ENCODE data around the gene PID1. TPM values are rescaled to one million over a fixed set of nuclear protein-coding genes. Genes with fewer than 3 reads are reported as not detected.

The PID1 gene
- total RNA-seq, 2 donors from 2014 or later, result 66.2 to 109 TPM

- H3K27me3 ChIP-seq (replicated peaks; ENCODE audit: insufficient read depth), result no peaks in the 10 kb centered on the region
- H3K4me1 ChIP-seq (ENCODE audit: control insufficient read depth in 1 of 2, low read depth in 2 of 2), result peaks cover 0 to 46% of the 10 kb centered on the region in 2 donors
- ATAC-seq (ENCODE audit: insufficient number of reproducible peaks, low FRiP score, low read depth) (no peak), DNase-seq (ENCODE audit: low spot score) (no peak)
- H3K9me3 ChIP-seq, result no peaks in the 10 kb centered on the region
- peak overlapping the region in 1 of 2 donors; percentile 15 for H3K27ac ChIP-seq
- H3K36me3 ChIP-seq, result no peaks in the 10 kb centered on the region
- no peak overlapping the region for H3K4me3 ChIP-seq
- TF ChIP-seq CTCF (IDR thresholded peaks at IDR 0.05), result no peak
These were observed 58.8 kb downstream of the PID1 start for GRCh38 chr2:229212241-229212640.

- Histone ChIP-seq H3K27ac (no peak overlapping the region), H3K4me3 (no peak overlapping the region), H3K9me3 (no peaks in the 10 kb centered on the region), H3K27me3 (replicated peaks; ENCODE audit: insufficient read depth) (no peaks in the 10 kb centered on the region), H3K36me3 (no peaks in the 10 kb centered on the region), H3K4me1 (ENCODE audit: control insufficient read depth in 1 of 2, low read depth in 2 of 2) (peaks cover 3 to 53% of the 10 kb centered on the region in 2 donors)
- no peak for ATAC-seq (ENCODE audit: insufficient number of reproducible peaks, low FRiP score, low read depth)
- no peak for TF ChIP-seq CTCF (IDR thresholded peaks at IDR 0.05)
- DNase-seq (ENCODE audit: low spot score), result no peak
These were observed 60.4 kb downstream of the PID1 start for GRCh38 chr2:229210641-229211040.

DNA sequence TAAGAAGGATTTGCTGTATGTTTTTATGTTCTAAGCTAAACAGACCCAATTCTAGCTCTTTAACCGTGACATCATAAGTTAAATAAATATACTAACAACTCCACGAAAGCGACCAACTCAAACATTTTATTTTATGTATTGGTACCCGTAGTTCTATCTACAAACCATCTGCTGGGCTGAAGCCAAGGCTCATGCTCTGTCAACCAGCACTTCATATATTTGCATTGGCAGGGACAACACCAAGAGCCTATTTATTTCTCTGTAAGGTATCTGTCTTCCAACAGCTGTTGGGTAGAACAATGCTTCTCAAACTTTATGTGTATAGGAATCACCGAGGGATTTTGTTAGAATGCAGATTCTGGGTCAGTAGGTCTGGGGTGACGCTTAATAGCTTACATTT lies 64.5 kb downstream of the PID1 start:
- Histone ChIP-seq H3K4me1 (ENCODE audit: control insufficient read depth in 1 of 2, low read depth in 2 of 2) (peaks cover 21 to 78% of the 10 kb centered on the region in 2 donors), H3K36me3 (no peaks in the 10 kb centered on the region), H3K27me3 (replicated peaks; ENCODE audit: insufficient read depth) (no peaks in the 10 kb centered on the region), H3K4me3 (no peak overlapping the region), H3K27ac (no peak overlapping the region), H3K9me3 (no peaks in the 10 kb centered on the region)
- no peak for DNase-seq (ENCODE audit: low spot score)
- ATAC-seq (ENCODE audit: insufficient number of reproducible peaks, low FRiP score, low read depth), result no peak
- no peak for TF ChIP-seq CTCF (IDR thresholded peaks at IDR 0.05)

- no peaks in the 10 kb centered on the region for H3K9me3 ChIP-seq
- DNase-seq (ENCODE audit: low spot score) (no peak), ATAC-seq (ENCODE audit: insufficient number of reproducible peaks, low FRiP score, low read depth) (no peak)
- peaks cover 24 to 74% of the 10 kb centered on the region in 2 donors for H3K4me1 ChIP-seq (ENCODE audit: control insufficient read depth in 1 of 2, low read depth in 2 of 2)
- no peak overlapping the region for H3K27ac ChIP-seq
- no peak for TF ChIP-seq CTCF (IDR thresholded peaks at IDR 0.05)
- no peaks in the 10 kb centered on the region for H3K36me3 ChIP-seq
- no peak overlapping the region for H3K4me3 ChIP-seq
- H3K27me3 ChIP-seq (replicated peaks; ENCODE audit: insufficient read depth), result no peaks in the 10 kb centered on the region
These were observed 65.4 kb downstream of the PID1 start for GRCh38 chr2:229205704-229206103.

DNA sequence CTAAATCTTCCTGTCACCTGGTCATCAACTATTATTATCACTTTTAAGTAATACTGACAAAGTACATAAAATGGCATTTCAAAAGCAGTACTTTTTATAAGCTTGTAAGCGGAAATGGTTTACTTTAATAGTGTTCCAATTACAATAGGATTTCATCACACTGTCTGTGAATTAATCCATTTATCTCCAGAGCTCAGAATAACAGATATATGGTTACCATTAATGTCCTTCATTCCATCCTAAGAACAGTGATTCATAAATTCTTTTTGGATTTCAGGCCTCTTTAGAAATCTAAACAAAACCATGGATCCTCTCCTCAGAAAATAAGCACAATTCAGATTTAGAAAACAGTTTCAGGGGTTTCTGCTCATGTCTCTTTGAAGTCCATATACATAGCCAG lies 68.4 kb downstream of the PID1 start:
- Histone ChIP-seq H3K27ac (no peak overlapping the region), H3K9me3 (no peaks in the 10 kb centered on the region), H3K4me1 (ENCODE audit: control insufficient read depth in 1 of 2, low read depth in 2 of 2) (peaks cover 24 to 65% of the 10 kb centered on the region in 2 donors), H3K36me3 (no peaks in the 10 kb centered on the region), H3K4me3 (no peak overlapping the region), H3K27me3 (replicated peaks; ENCODE audit: insufficient read depth) (no peaks in the 10 kb centered on the region)
- no peak for TF ChIP-seq CTCF (IDR thresholded peaks at IDR 0.05)
- DNase-seq (ENCODE audit: low spot score) (no peak), ATAC-seq (ENCODE audit: insufficient number of reproducible peaks, low FRiP score, low read depth) (no peak)

All from thoracic aorta (tissue), 2 donors.